Fibroblast of skin of back (primary cell): Measurements from ENCODE around the gene UQCR11.

Source experiments
- DNase-seq: peaks from one replicate; pipeline ENCODE4 v3.0.0-alpha.2; 2013

UQCR11 gene

GRCh38 chr19:1615156-1615765, 10.0 kb upstream of the UQCR11 start:
- DNase-seq = no peak

GRCh38 chr19:1613808-1614570, 8.7 kb upstream of the UQCR11 start:
- no peak for DNase-seq

- no peak for DNase-seq
Observed at GRCh38 chr19:1613146-1613545, 7.9 kb upstream of the UQCR11 start.

GRCh38 chr19:1612114-1613086, 7.1 kb upstream of the UQCR11 start:
- no peak for DNase-seq

- DNase-seq = no peak
Observed at GRCh38 chr19:1611353-1611752, 6.1 kb upstream of the UQCR11 start.

GRCh38 chr19:1610579-1610978, 5.3 kb upstream of the UQCR11 start:
- DNase-seq = no peak

GRCh38 chr19:1609680-1610474, 4.6 kb upstream of the UQCR11 start:
- no peak for DNase-seq

- DNase-seq = no peak
Observed at GRCh38 chr19:1609103-1609396, 3.8 kb upstream of the UQCR11 start.

- no peak for DNase-seq
Observed at GRCh38 chr19:1608359-1609102, 3.3 kb upstream of the UQCR11 start.

- no peak for DNase-seq
Observed at GRCh38 chr19:1606138-1606651, 933 bp upstream of the UQCR11 start.

- no peak for DNase-seq
Observed at GRCh38 chr19:1602091-1602707, 3.1 kb downstream of the UQCR11 start.

GRCh38 chr19:1601613-1602064, 3.6 kb downstream of the UQCR11 start:
- DNase-seq = no peak

- no peak for DNase-seq
Observed at GRCh38 chr19:1599460-1599846, 5.8 kb downstream of the UQCR11 start.

- DNase-seq = no peak
Observed at GRCh38 chr19:1598777-1599459, 6.3 kb downstream of the UQCR11 start.

- no peak for DNase-seq
Observed at GRCh38 chr19:1593501-1593772, 11.8 kb downstream of the UQCR11 start.

GRCh38 chr19:1592755-1593500, 12.3 kb downstream of the UQCR11 start, which contains the start of gene MBD3:
TSS of gene MBD3 (minus strand) at chr19:1592865. CDS start at chr19:1592631, 234 bp downstream.
- peak; percentile 90 for DNase-seq

GRCh38 chr19:1592024-1592754, 13.1 kb downstream of the UQCR11 start:
- peak; percentile 89 for DNase-seq

- DNase-seq = peak; percentile 11
Observed at GRCh38 chr19:1591421-1592023, 13.7 kb downstream of the UQCR11 start.
